Endothelial cell of umbilical vein (primary cell): ENCODE data around the gene RASA1. TPM values are rescaled to one million over a fixed set of nuclear protein-coding genes. Genes with fewer than 3 reads are reported as not detected.

Source experiments
- BruUV-seq: library from RNA; stranded (reverse); fragments of 400-500 nt; replicated peaks from 2 replicates; lab custom pipeline; 2021; lab: Mats Ljungman, UMichigan
- CTCF ChIA-PET: fragments of 300-600, 350-600 bp; sonication (Branson Sonifier 250); formaldehyde crosslinking; loops from one replicate; lab custom pipeline; 2021; ENCODE audit warnings: antibody characterized with exemption, inconsistent platforms; lab: Charles Lee
- POLR2A ChIA-PET: fragments of 300-600, 350-600 bp; sonication (Branson Sonifier 250); formaldehyde crosslinking; loops from one replicate; lab custom pipeline; 2021; ENCODE audit warnings: antibody characterized with exemption, inconsistent platforms; lab: Charles Lee
- DNase-seq: peaks from one replicate; pipeline ENCODE4 v3.0.0-alpha.2; 2011; ENCODE audit warnings: low read depth, low spot score
- FAIRE-seq: peaks from 2 replicates; lab custom pipeline; 2011; peaks lifted over from hg19 to GRCh38; lab: Jason Lieb, UNC
- H2AFZ ChIP-seq: 2 replicates; pipeline ENCODE4 v1.6.0; 2012; ENCODE audit warnings: low read depth, low read length, control low read depth, inconsistent platforms
- H3K27ac ChIP-seq: 2 replicates; pipeline ENCODE4 v1.5.1; 2011; ENCODE audit warnings: low read depth, mild to moderate bottlenecking, control low read depth, low read length, moderate library complexity; ENCODE audit not compliant: insufficient read depth
- H3K27me3 ChIP-seq, 2 experiments: 2 replicates each; pipeline versions ENCODE4 v1.6.0 to v1.6.1; 2011; ENCODE audit warnings: low read length in 2 of 2, mixed read lengths in 1 of 2; ENCODE audit not compliant: control insufficient read depth in 2 of 2, insufficient read depth in 2 of 2
- H3K36me3 ChIP-seq, 2 experiments: 2 replicates in 1 of 2; 3 replicates in 1 of 2; pipeline ENCODE4 v1.5.1; 2011; ENCODE audit warnings: low read length in 2 of 2, mild to moderate bottlenecking in 1 of 2, moderate library complexity in 1 of 2; ENCODE audit not compliant: control insufficient read depth in 2 of 2, insufficient read depth in 2 of 2; ENCODE audit errors: extremely low read depth in 1 of 2
- H3K4me1 ChIP-seq: 3 replicates; pipeline ENCODE4 v1.5.1; 2011; ENCODE audit warnings: mild to moderate bottlenecking, low read length; ENCODE audit not compliant: control insufficient read depth, insufficient read depth; ENCODE audit errors: extremely low read depth
- H3K4me2 ChIP-seq: 2 replicates; pipeline ENCODE4 v1.6.1; 2011; ENCODE audit warnings: low read length, control low read depth, mixed read lengths; ENCODE audit not compliant: insufficient read depth
- H3K4me3 ChIP-seq, 3 experiments: fragments of 200-600 bp in 1 of 3; sonication (generic), shearing (Covaris generic) in 1 of 3; replicated peaks in 1 of 3; 2 replicates each; pipeline ENCODE4 v1.5.1; 2011 to 2016; ENCODE audit warnings: control low read depth in 3 of 3, low read length in 3 of 3, mild to moderate bottlenecking in 2 of 3, inconsistent platforms in 1 of 3, low read depth in 1 of 3, moderate library complexity in 1 of 3; ENCODE audit not compliant: insufficient read depth in 1 of 3
- H3K79me2 ChIP-seq: 2 replicates; pipeline ENCODE4 v1.6.0; 2012; ENCODE audit warnings: low read length, inconsistent platforms; ENCODE audit not compliant: control insufficient read depth, insufficient read depth
- H3K9ac ChIP-seq: replicated peaks from 2 replicates; pipeline ENCODE3; 2011; ENCODE audit warnings: low read length, control low read depth; ENCODE audit not compliant: insufficient read depth; ENCODE audit errors: extremely low read depth
- H3K9me1 ChIP-seq: replicated peaks from 3 replicates; pipeline ENCODE4 v1.6.0; 2011; ENCODE audit warnings: mild to moderate bottlenecking, low read length; ENCODE audit not compliant: control insufficient read depth, insufficient read depth; ENCODE audit errors: extremely low read depth
- H3K9me3 ChIP-seq: replicated peaks from 2 replicates; pipeline ENCODE4 v1.5.1; 2012; ENCODE audit warnings: low read length, inconsistent platforms; ENCODE audit not compliant: control insufficient read depth, insufficient read depth
- H4K20me1 ChIP-seq: replicated peaks from 2 replicates; pipeline ENCODE3; 2011; ENCODE audit warnings: mild to moderate bottlenecking, low read length; ENCODE audit not compliant: control insufficient read depth, insufficient read depth; ENCODE audit errors: extremely low read depth
- EZH2 ChIP-seq: IDR thresholded peaks from 2 replicates; pipeline ENCODE4 v1.6.1; 2012; ENCODE audit warnings: borderline replicate concordance, low read depth, mild to moderate bottlenecking, moderate library complexity, low read length, inconsistent platforms; ENCODE audit not compliant: severe bottlenecking
- FOS ChIP-seq: IDR thresholded peaks from 2 replicates; pipeline ENCODE4 v1.6.1; 2011; ENCODE audit warnings: mild to moderate bottlenecking, low read length, moderate library complexity, borderline replicate concordance; ENCODE audit not compliant: insufficient read depth
- JUN ChIP-seq: IDR thresholded peaks from 2 replicates; pipeline ENCODE4 v1.6.1; 2011; ENCODE audit warnings: borderline replicate concordance, low read depth; ENCODE audit not compliant: insufficient read length, insufficient read depth
- POLR2A ChIP-seq: IDR thresholded peaks from 2 replicates; pipeline ENCODE4 v1.6.1; 2012; ENCODE audit warnings: low read depth, mild to moderate bottlenecking, control low read depth, low read length
- dilution Hi-C: fragments of 300-500 bp; cut with MboI; formaldehyde crosslinking; loops from one replicate; pipeline ENCODE4 v1.15.0; 2019; ENCODE audit warnings: low sequenced_read_pairs; ENCODE audit not compliant: extremely low pct_ligation_motif_present
- intact Hi-C: fragments of 100-400 bp; cut with micrococcal nuclease; formaldehyde crosslinking; loops from one replicate; pipeline ENCODE4 v1.10.0; 2022
- polyA plus RNA-seq, 4 experiments: library from polyadenylated mRNA; depleted of rRNA in 3 of 4; stranded (reverse) in 3 of 4; unstranded in 1 of 4; fragments of >200 nt; gene quantifications; 2 replicates each; pipeline versions ENCODE4 v1.2.1 to v1.2.3, GENCODE V29; 2011 to 2012; ENCODE audit warnings: missing spikeins in 1 of 4
- total RNA-seq: library from RNA; stranded (reverse); gene quantifications from 2 replicates; pipeline ENCODE4 v1.2.3, GENCODE V29; 2021
- TF ChIP-seq, protein P1 (sequence below): IDR thresholded peaks from 2 replicates; pipeline ENCODE4 v1.6.1; 2011; ENCODE audit not compliant: insufficient read depth, insufficient read length
- TF ChIP-seq, protein P2 (sequence below), 2 donors: IDR thresholded peaks; 1 replicate in 1 of 2; 2 replicates in 1 of 2; pipeline ENCODE4 v1.5.1; 2011; ENCODE audit warnings: low read length in 2 of 2, mild to moderate bottlenecking in 2 of 2, moderate library complexity in 2 of 2, control low read depth in 1 of 2, inconsistent platforms in 1 of 2, low read depth in 1 of 2; ENCODE audit not compliant: insufficient read depth in 1 of 2; ENCODE audit errors: extremely low read depth in 1 of 2

RASA1 gene
- total and polyA plus RNA-seq, 2 donors (not counting 3 experiments of a cell fraction or from before 2014, with no cell fraction given) = 23.1 to 42.0 TPM

DNA sequence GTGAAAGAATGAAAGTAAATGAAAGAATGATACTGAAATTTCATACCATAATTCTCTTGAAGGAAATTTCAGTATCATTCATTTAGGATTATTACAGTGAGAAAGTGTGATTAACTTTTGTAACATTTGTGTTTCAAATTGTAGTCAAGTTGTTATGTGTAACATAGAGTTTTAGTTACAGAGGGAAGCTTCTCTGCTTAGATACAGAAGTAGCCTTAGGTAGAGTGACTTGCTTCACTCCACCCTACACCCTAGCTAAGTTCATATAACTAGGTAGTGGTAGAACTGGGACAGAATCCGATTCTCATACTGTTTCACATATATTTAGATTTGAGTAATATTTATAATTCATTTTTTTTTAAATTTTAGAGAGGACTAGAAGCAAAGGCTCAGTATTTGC lies 9.0 kb downstream of the RASA1 start:
- no peaks in the 10 kb centered on the region for H3K27me3 ChIP-seq
- peaks cover 0 to 2% of the 10 kb centered on the region in 2 experiments for H3K36me3 ChIP-seq
- BruUV-seq = no TSS peak
- H3K79me2 ChIP-seq = peaks cover 94% of the 10 kb centered on the region
- FAIRE-seq (no peak), DNase-seq (no peak)
- H3K4me1 ChIP-seq = no peaks in the 10 kb centered on the region
- no peaks in the 10 kb centered on the region for H3K9me1 ChIP-seq
- no peak for TF ChIP-seq EZH2
- no peak for TF ChIP-seq POLR2A
- TF ChIP-seq, protein P1, sequence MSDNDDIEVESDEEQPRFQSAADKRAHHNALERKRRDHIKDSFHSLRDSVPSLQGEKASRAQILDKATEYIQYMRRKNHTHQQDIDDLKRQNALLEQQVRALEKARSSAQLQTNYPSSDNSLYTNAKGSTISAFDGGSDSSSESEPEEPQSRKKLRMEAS = no peak
- TF ChIP-seq, protein P2, sequence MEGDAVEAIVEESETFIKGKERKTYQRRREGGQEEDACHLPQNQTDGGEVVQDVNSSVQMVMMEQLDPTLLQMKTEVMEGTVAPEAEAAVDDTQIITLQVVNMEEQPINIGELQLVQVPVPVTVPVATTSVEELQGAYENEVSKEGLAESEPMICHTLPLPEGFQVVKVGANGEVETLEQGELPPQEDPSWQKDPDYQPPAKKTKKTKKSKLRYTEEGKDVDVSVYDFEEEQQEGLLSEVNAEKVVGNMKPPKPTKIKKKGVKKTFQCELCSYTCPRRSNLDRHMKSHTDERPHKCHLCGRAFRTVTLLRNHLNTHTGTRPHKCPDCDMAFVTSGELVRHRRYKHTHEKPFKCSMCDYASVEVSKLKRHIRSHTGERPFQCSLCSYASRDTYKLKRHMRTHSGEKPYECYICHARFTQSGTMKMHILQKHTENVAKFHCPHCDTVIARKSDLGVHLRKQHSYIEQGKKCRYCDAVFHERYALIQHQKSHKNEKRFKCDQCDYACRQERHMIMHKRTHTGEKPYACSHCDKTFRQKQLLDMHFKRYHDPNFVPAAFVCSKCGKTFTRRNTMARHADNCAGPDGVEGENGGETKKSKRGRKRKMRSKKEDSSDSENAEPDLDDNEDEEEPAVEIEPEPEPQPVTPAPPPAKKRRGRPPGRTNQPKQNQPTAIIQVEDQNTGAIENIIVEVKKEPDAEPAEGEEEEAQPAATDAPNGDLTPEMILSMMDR (IDR thresholded peaks at IDR 0.05; ENCODE audit: extremely low read depth in 1 of 2, insufficient read depth in 1 of 2, low read depth in 1 of 2, low read length in 2 of 2) = no peak
- no peak for TF ChIP-seq JUN
- intact Hi-C loops = no loop called here
- ChIA-PET POLR2A (no interaction called here), CTCF (no interaction called here)
- H3K27ac ChIP-seq = no peak overlapping the region
- no peak overlapping the region for H3K4me3 ChIP-seq
- dilution Hi-C loops = no loop called here
- no peak overlapping the region for H3K4me2 ChIP-seq
- peaks cover 9% of the 10 kb centered on the region for H4K20me1 ChIP-seq
- H2AFZ ChIP-seq = no peak overlapping the region
- no peaks in the 10 kb centered on the region for H3K9me3 ChIP-seq
- H3K9ac ChIP-seq = no peak overlapping the region

DNA sequence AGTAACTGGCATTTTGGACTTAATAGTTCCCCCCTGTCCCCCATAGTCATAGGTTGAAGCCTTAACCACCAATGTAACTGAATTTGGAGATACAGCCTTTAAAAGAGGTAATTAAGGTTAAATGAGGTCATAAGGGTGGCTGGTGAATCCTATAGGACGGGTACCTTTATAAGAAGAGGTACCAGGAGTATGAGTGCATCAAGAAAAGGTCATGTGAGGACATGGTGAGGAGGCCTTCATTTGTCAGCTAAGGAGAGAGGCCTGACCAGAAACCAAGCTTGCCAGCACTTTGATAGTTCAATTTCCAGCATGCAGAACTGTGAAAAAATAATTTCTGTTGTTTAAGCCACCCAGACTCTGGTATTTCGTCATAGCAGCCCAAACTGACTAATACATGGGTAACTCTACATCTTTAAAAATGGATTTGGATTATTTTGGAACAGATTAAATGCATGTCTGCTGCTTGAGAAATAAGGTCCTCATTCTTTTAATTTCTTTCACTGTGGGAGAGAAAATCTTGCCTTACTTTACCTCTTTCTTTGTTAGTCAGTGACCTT lies 9.7 kb downstream of the RASA1 start:
- H3K9ac ChIP-seq = no peak overlapping the region
- no peak for TF ChIP-seq FOS
- no peaks in the 10 kb centered on the region for H3K4me1 ChIP-seq
- peaks cover 94% of the 10 kb centered on the region for H3K79me2 ChIP-seq
- dilution Hi-C loops = no loop called here
- ChIA-PET CTCF (no interaction called here), POLR2A (no interaction called here)
- no peaks in the 10 kb centered on the region for H3K9me3 ChIP-seq
- BruUV-seq = no TSS peak
- no peak for DNase-seq
- no peaks in the 10 kb centered on the region for H3K27me3 ChIP-seq
- no peak overlapping the region for H3K4me3 ChIP-seq
- H2AFZ ChIP-seq = no peak overlapping the region
- FAIRE-seq = no peak
- peaks cover under 1 to 2% of the 10 kb centered on the region in 2 experiments for H3K36me3 ChIP-seq
- peaks cover 11% of the 10 kb centered on the region for H4K20me1 ChIP-seq
- H3K4me2 ChIP-seq = no peak overlapping the region
- no peaks in the 10 kb centered on the region for H3K9me1 ChIP-seq
- intact Hi-C loops = no loop called here
- no peak overlapping the region for H3K27ac ChIP-seq
